Common myeloid progenitor, CD34-positive (primary cell): ENCODE results near the gene ANKRD22.

Experiments
- CTCF ChIA-PET: fragments of 350-600 bp; sonication (Branson Sonifier 250); formaldehyde crosslinking; loops from one replicate; lab custom pipeline; 2021; ENCODE audit warnings: antibody characterized with exemption; lab: Charles Lee
- POLR2A ChIA-PET: fragments of 350-600 bp; sonication (Branson Sonifier 250); formaldehyde crosslinking; loops from one replicate; lab custom pipeline; 2021; ENCODE audit warnings: antibody characterized with exemption; lab: Charles Lee
- DNase-seq, 3 donors: peaks; one replicate each; pipeline versions ENCODE4 v3.0.0 to v3.0.0-alpha.2; 2013
- H3K27ac ChIP-seq, 2 experiments: 1 replicate in 1 of 2; 2 replicates in 1 of 2; pipeline ENCODE4 v1.7.0; 2013; ENCODE audit warnings: inconsistent platforms in 2 of 2, low read length in 2 of 2, mild to moderate bottlenecking in 2 of 2, low read depth in 1 of 2, moderate library complexity in 1 of 2; ENCODE audit not compliant: severe bottlenecking in 2 of 2, insufficient read depth in 1 of 2, poor library complexity in 1 of 2
- H3K27me3 ChIP-seq, 5 experiments: replicated peaks in 2 of 5; 1 replicate in 3 of 5; 2 replicates in 2 of 5; pipeline versions ENCODE4 v1.6.1 to v1.7.0; 2013; ENCODE audit warnings: low read length in 4 of 5, mild to moderate bottlenecking in 2 of 5, moderate library complexity in 2 of 5, inconsistent platforms in 1 of 5; ENCODE audit not compliant: insufficient read depth in 5 of 5, control insufficient read depth in 4 of 5
- H3K36me3 ChIP-seq, 4 experiments: 1 replicate in 2 of 4; 2 replicates in 2 of 4; pipeline versions ENCODE4 v1.6.1 to v1.7.0; 2013; ENCODE audit warnings: low read length in 3 of 4, control low read depth in 1 of 4, mild to moderate bottlenecking in 1 of 4; ENCODE audit not compliant: control insufficient read depth in 4 of 4, insufficient read depth in 4 of 4
- H3K4me1 ChIP-seq, 4 experiments: 1 replicate in 3 of 4; 2 replicates in 1 of 4; pipeline versions ENCODE4 v1.6.1 to v1.7.1; 2013; ENCODE audit warnings: low read length in 3 of 4, mild to moderate bottlenecking in 3 of 4, control low read depth in 1 of 4, inconsistent platforms in 1 of 4, moderate library complexity in 1 of 4; ENCODE audit not compliant: control insufficient read depth in 4 of 4, insufficient read depth in 4 of 4; ENCODE audit errors: control extremely low read depth in 1 of 4
- H3K4me3 ChIP-seq, 7 experiments: 1 replicate in 4 of 7; 2 replicates in 3 of 7; pipeline versions ENCODE4 v1.5.1 to v1.7.0; 2013; ENCODE audit warnings: mild to moderate bottlenecking in 7 of 7, low read length in 6 of 7, moderate library complexity in 6 of 7, inconsistent platforms in 2 of 7, low read depth in 2 of 7, control low read depth in 1 of 7; ENCODE audit not compliant: insufficient read depth in 4 of 7, control insufficient read depth in 1 of 7; ENCODE audit errors: extremely low read depth in 1 of 7
- H3K9me3 ChIP-seq, 5 experiments: 1 replicate in 4 of 5; 2 replicates in 1 of 5; pipeline versions ENCODE4 v1.6.1 to v1.7.1; 2013; ENCODE audit warnings: low read length in 4 of 5, mild to moderate bottlenecking in 2 of 5, inconsistent platforms in 1 of 5, low read depth in 1 of 5, moderate library complexity in 1 of 5; ENCODE audit not compliant: control insufficient read depth in 4 of 5, insufficient read depth in 2 of 5; ENCODE audit errors: control extremely low read depth in 1 of 5
- WGBS: methylation state at CpG from one replicate; pipeline ENCODE4 v1.1.5; 2013; ENCODE audit not compliant: insufficient coverage; 5-methylcytosine and 5-hydroxymethylcytosine counted together

The ANKRD22 gene

GRCh38 chr10:88879534-88880281 is 28.1 kb upstream of the ANKRD22 start, which contains the start of gene STAMBPL1:
TSS of gene STAMBPL1 (plus strand) at chr10:88880245. CDS start at chr10:88901709, 21,464 bp downstream.
- H3K36me3 ChIP-seq = peaks cover 0 to 3% (median 0%) of the 10 kb centered on the region in 4 experiments
- ChIA-PET CTCF (interaction anchor here (0.6 to 1.6 kb wide), 7 partner anchors 10 to 1060 kb away, joined by 3 to 5 read pairs (median 3); no protein-coding TSS in a partner anchor), POLR2A (interaction anchor here (0.6 to 1.0 kb wide), 2 partner anchors 22 to 1044 kb away, joined by 3 read pairs; no protein-coding TSS in a partner anchor)
- WGBS = under 1% methylated on average over 21 of the region's 26 CpGs
- no peaks in the 10 kb centered on the region for H3K9me3 ChIP-seq
- peak within 1 kb of the TSS; percentile 87 to 98 (median 95) for H3K4me3 ChIP-seq
- peak within 1 kb of the TSS; percentile 41 to 81 for H3K27ac ChIP-seq
- DNase-seq = peak in 2 of 3 donors; percentile 72 to 85
- peaks cover 26 to 42% (median 32%) of the 10 kb centered on the region in 4 experiments for H3K4me1 ChIP-seq
- H3K27me3 ChIP-seq = no peaks in the 10 kb centered on the region

DNA sequence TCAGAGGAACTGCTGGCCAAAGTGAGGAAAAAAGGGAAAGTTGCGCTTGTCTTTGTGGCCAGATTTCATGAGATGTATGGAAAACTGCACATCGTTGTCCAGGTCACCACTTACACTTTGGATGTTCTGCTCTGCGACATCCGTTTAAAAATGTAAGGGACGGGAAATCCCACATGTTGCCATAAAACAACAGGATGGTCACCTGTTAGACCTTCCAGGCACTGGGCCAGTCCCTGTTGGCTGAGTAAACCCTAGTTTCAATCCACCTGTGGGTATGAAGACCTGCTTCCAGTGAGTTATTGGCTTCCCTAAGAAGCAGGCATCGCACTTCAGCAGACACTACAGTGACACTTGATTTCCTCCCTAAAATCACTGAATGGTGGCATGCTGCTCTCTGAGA is 25.7 kb upstream of the ANKRD22 start:
- no peaks in the 10 kb centered on the region for H3K27me3 ChIP-seq
- no peak overlapping the region for H3K27ac ChIP-seq
- H3K4me1 ChIP-seq = peaks cover 23 to 35% (median 28%) of the 10 kb centered on the region in 4 experiments
- WGBS = 88% methylated on average over 5 of the region's 6 CpGs
- no peaks in the 10 kb centered on the region for H3K36me3 ChIP-seq
- H3K9me3 ChIP-seq = no peaks in the 10 kb centered on the region
- ChIA-PET CTCF (interaction anchor here (0.6 to 1.4 kb wide), 2 partner anchors 42 to 58 kb away, joined by 3 to 8 read pairs; no protein-coding TSS in a partner anchor), POLR2A (no interaction called here)
- DNase-seq = no peak
- H3K4me3 ChIP-seq = no peak overlapping the region

DNA sequence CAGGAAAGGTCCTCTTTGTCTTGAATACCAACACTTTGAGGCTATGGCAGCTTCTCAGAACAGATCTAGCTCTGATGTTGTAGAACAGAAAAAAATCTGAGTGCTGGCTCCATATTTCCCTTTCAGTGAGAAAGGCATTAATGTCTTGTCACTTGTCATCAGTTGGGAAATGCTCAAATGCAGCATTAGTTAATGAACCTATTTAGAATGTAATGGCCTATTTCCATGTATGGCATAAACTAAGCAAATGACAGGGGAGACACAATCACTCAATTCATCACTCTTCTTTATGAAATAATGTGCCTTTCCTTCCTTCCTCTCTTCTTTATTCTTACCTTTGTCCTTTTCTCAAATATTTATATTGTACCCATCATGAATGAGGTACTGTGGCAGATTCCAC is 23.4 kb upstream of the ANKRD22 start:
- DNase-seq = no peak
- no peak overlapping the region for H3K27ac ChIP-seq
- H3K4me3 ChIP-seq = no peak overlapping the region
- POLR2A ChIA-PET = no interaction called here
- CTCF ChIA-PET = no interaction called here
- no peaks in the 10 kb centered on the region for H3K36me3 ChIP-seq
- no peaks in the 10 kb centered on the region for H3K27me3 ChIP-seq
- H3K9me3 ChIP-seq = no peaks in the 10 kb centered on the region
- peaks cover 9 to 20% (median 15%) of the 10 kb centered on the region in 4 experiments for H3K4me1 ChIP-seq

- CTCF ChIA-PET = no interaction called here
- no peak overlapping the region for H3K27ac ChIP-seq
- no peaks in the 10 kb centered on the region for H3K27me3 ChIP-seq
- no peak overlapping the region for H3K4me3 ChIP-seq
- 100% methylated on average over 1 of the region's 2 CpGs for WGBS
- H3K36me3 ChIP-seq = no peaks in the 10 kb centered on the region
- POLR2A ChIA-PET = no interaction called here
- DNase-seq = no peak
- no peaks in the 10 kb centered on the region for H3K9me3 ChIP-seq
- H3K4me1 ChIP-seq = peaks cover 3 to 14% (median 9%) of the 10 kb centered on the region in 4 experiments
Measured at GRCh38 chr10:88874281-88874680, 22.6 kb upstream of the ANKRD22 start.

GRCh38 chr10:88873757-88874156 is 22.1 kb upstream of the ANKRD22 start:
- CTCF ChIA-PET = no interaction called here
- POLR2A ChIA-PET = no interaction called here
- no peak for DNase-seq

DNA sequence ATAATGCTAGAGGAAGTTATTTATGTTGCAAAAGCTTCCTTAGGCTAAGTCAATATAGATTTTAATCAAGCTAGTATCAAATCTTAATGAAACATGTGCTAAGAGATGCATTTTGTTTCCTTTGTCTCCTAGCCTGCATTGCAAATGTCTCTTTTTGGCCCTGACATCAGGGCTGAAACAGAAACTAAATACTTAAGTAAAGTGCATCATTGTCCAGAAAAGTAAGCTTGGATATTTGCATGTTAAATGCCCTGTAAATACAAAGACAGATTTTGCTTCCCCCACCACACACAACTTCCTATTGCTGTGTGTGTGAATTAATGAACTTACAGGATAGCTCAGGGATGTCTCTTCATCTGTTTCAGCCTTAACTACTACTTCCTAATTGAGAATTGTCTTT is 18.4 kb upstream of the ANKRD22 start:
- ChIA-PET POLR2A (no interaction called here), CTCF (interaction anchor here (0.8 to 1.6 kb wide), 8 partner anchors 9 to 305 kb away, joined by 3 to 11 read pairs (median 4); partner anchors contain the start of gene STAMBPL1)
- Histone ChIP-seq H3K27me3 (no peaks in the 10 kb centered on the region), H3K4me1 (no peaks in the 10 kb centered on the region), H3K36me3 (no peaks in the 10 kb centered on the region), H3K9me3 (no peaks in the 10 kb centered on the region), H3K27ac (no peak overlapping the region), H3K4me3 (no peak overlapping the region)
- DNase-seq = peak in 2 of 3 donors; percentile 24 to 27

More at GRCh38 chr10:88873757-88874156, 22.1 kb upstream of the ANKRD22 start:
- no peaks in the 10 kb centered on the region for H3K27me3 ChIP-seq
- no CpG with 5 or more reads among the region's 2 CpGs for WGBS
- H3K4me1 ChIP-seq = peaks cover 0 to 10% (median 5%) of the 10 kb centered on the region in 4 experiments
- H3K9me3 ChIP-seq = no peaks in the 10 kb centered on the region
- no peak overlapping the region for H3K4me3 ChIP-seq
- no peak overlapping the region for H3K27ac ChIP-seq
- H3K36me3 ChIP-seq = no peaks in the 10 kb centered on the region

DNA sequence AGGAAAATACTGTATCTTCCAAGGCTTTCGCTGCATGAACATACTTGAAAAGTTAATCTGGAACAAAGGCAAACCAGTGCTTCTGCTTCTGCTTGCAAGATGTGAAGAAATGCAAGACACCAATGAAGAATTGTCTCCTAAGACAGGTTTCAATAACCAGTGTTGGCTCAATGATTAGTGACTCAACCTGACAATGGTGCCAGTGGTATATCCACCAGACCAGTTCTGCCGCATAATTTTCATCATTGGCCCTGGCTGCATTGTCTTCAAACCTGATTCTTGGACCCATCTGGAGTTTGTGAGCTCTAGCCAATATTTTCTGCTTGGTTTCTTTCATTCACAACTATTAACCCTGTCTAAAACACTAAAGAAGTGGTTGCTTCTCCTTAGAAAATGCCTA is 14.8 kb upstream of the ANKRD22 start:
- POLR2A ChIA-PET = no interaction called here
- WGBS = 93% methylated on average over 2 of the region's 2 CpGs
- Histone ChIP-seq H3K4me3 (no peak overlapping the region), H3K27me3 (no peaks in the 10 kb centered on the region), H3K4me1 (no peaks in the 10 kb centered on the region), H3K36me3 (no peaks in the 10 kb centered on the region), H3K9me3 (no peaks in the 10 kb centered on the region), H3K27ac (no peak overlapping the region)
- no peak for DNase-seq
- CTCF ChIA-PET = interaction anchor here (0.8 kb wide), 1 partner anchor 31 kb away, joined by 3 read pairs; no protein-coding TSS in a partner anchor
